Smooth muscle cell (in vitro differentiated cells): ENCODE results near the gene MIA2. TPM values are rescaled to one million over a fixed set of nuclear protein-coding genes. Genes with fewer than 3 reads are reported as not detected.

ENCODE experiments used
- DNase-seq: peaks from one replicate; lab custom pipeline; 2025; ENCODE audit not compliant: unreplicated experiment; lab: John Stamatoyannopoulos, UW
- H2AFZ ChIP-seq: fragments of 200-600 bp; sonication (generic); 2 replicates; pipeline ENCODE4 v1.6.0; 2016; ENCODE audit warnings: antibody characterized with exemption, low read depth, mild to moderate bottlenecking
- H3F3A ChIP-seq: fragments of 200-600 bp; sonication (generic); 2 replicates; pipeline ENCODE4 v1.6.0; 2017; ENCODE audit warnings: antibody characterized with exemption, low read depth
- H3K27ac ChIP-seq: fragments of 200-600 bp; sonication (generic); 2 replicates; pipeline ENCODE4 v1.5.1; 2016; ENCODE audit warnings: low read depth, mild to moderate bottlenecking
- H3K27me3 ChIP-seq: fragments of 200-600 bp; sonication (generic); 2 replicates; pipeline ENCODE4 v1.6.1; 2016; ENCODE audit warnings: low read depth, mild to moderate bottlenecking
- H3K36me3 ChIP-seq: fragments of 200-600 bp; sonication (generic); 2 replicates; pipeline ENCODE4 v1.5.1; 2016; ENCODE audit warnings: low read depth
- H3K4me1 ChIP-seq: fragments of 200-600 bp; sonication (generic); 2 replicates; pipeline ENCODE4 v1.5.1; 2016; ENCODE audit warnings: low read depth
- H3K4me2 ChIP-seq: fragments of 200-600 bp; sonication (generic); 2 replicates; pipeline ENCODE4 v1.6.0; 2016; ENCODE audit warnings: mild to moderate bottlenecking
- H3K4me3 ChIP-seq: fragments of 200-600 bp; sonication (generic); 2 replicates; pipeline ENCODE4 v1.5.1; 2016; ENCODE audit warnings: mild to moderate bottlenecking
- H3K79me2 ChIP-seq: fragments of 200-600 bp; sonication (generic); 2 replicates; pipeline ENCODE4 v1.6.0; 2016; ENCODE audit warnings: low read depth, mild to moderate bottlenecking
- H3K9ac ChIP-seq: fragments of 200-600 bp; sonication (generic); 2 replicates; pipeline ENCODE4 v1.6.0; 2016; ENCODE audit warnings: low read depth
- H3K9me3 ChIP-seq: fragments of 200-600 bp; sonication (generic); replicated peaks from 2 replicates; pipeline ENCODE4 v1.5.1; 2016; ENCODE audit warnings: low read depth
- H4K20me1 ChIP-seq: fragments of 200-600 bp; sonication (generic); 2 replicates; pipeline ENCODE4 v1.6.0; 2016; ENCODE audit warnings: low read depth
- CTCF ChIP-seq: fragments of 200-600 bp; sonication (generic); IDR thresholded peaks from 2 replicates; pipeline ENCODE4 v1.5.1; 2017; ENCODE audit warnings: borderline replicate concordance, mild to moderate bottlenecking, antibody characterized with exemption; ENCODE audit not compliant: insufficient read depth, poor library complexity, severe bottlenecking
- WGBS: methylation state at CpG from one replicate; pipeline ENCODE4 v1.1.7; 2016; ENCODE audit warnings: low lambda C conversion rate; 5-methylcytosine and 5-hydroxymethylcytosine counted together
- polyA plus RNA-seq: library from polyadenylated mRNA; unstranded; fragments of >200 nt; fragmentation: Nextera tagmentation; extraction: Ambion mirVana; gene quantifications from 2 replicates; pipeline ENCODE4 v1.2.1, GENCODE V29; 2016
- total RNA-seq: library from RNA; depleted of rRNA; stranded (reverse); fragments of >200 nt; gene quantifications from 2 replicates; pipeline ENCODE4 v1.2.3, GENCODE V29; 2014

Gene MIA2
- total and polyA plus RNA-seq, 2 experiments from 2014 or later, result 14.6 to 18.6 TPM

GRCh38 chr14:39272918-39273317 is 39.2 kb downstream of the MIA2 start:
- no peak overlapping the region for H3K27ac ChIP-seq
- no peak for TF ChIP-seq CTCF
- no peak overlapping the region for H3K9ac ChIP-seq
- no peak for DNase-seq
- H3K4me1 ChIP-seq, result peaks cover 10% of the 10 kb centered on the region
- peaks cover 71% of the 10 kb centered on the region for H4K20me1 ChIP-seq
- H3F3A ChIP-seq, result no peaks in the 10 kb centered on the region
- no peaks in the 10 kb centered on the region for H3K27me3 ChIP-seq
- no peak overlapping the region for H2AFZ ChIP-seq
- peaks cover 93% of the 10 kb centered on the region for H3K79me2 ChIP-seq
- H3K9me3 ChIP-seq, result no peaks in the 10 kb centered on the region
- no peak overlapping the region for H3K4me3 ChIP-seq
- 100% methylated on average over 1 of the region's 1 CpG for WGBS
- no peak overlapping the region for H3K4me2 ChIP-seq
- H3K36me3 ChIP-seq, result no peaks in the 10 kb centered on the region

- no peak overlapping the region for H3K9ac ChIP-seq
- no peak for DNase-seq
- no peak overlapping the region for H2AFZ ChIP-seq
- no peaks in the 10 kb centered on the region for H3K27me3 ChIP-seq
- WGBS, result 96% methylated on average over 5 of the region's 5 CpGs
- no peak for TF ChIP-seq CTCF
- no peak overlapping the region for H3K4me3 ChIP-seq
- H3K4me2 ChIP-seq, result no peak overlapping the region
- no peak overlapping the region for H3K27ac ChIP-seq
- no peaks in the 10 kb centered on the region for H3K36me3 ChIP-seq
- H3K79me2 ChIP-seq, result peaks cover 71% of the 10 kb centered on the region
- H3K4me1 ChIP-seq, result no peaks in the 10 kb centered on the region
- peaks cover 56% of the 10 kb centered on the region for H4K20me1 ChIP-seq
- no peaks in the 10 kb centered on the region for H3K9me3 ChIP-seq
- H3F3A ChIP-seq, result no peaks in the 10 kb centered on the region
Observed at GRCh38 chr14:39275395-39275794, 41.7 kb downstream of the MIA2 start.

- Histone ChIP-seq H3K36me3 (no peaks in the 10 kb centered on the region), H3K9me3 (no peaks in the 10 kb centered on the region), H2AFZ (no peak overlapping the region), H3K79me2 (peaks cover 65% of the 10 kb centered on the region), H3K4me2 (no peak overlapping the region), H3K27ac (no peak overlapping the region), H3F3A (no peaks in the 10 kb centered on the region), H3K4me3 (no peak overlapping the region), H3K9ac (no peak overlapping the region), H3K4me1 (no peaks in the 10 kb centered on the region), H3K27me3 (no peaks in the 10 kb centered on the region), H4K20me1 (peaks cover 50% of the 10 kb centered on the region)
- 91% methylated on average over 1 of the region's 1 CpG for WGBS
- TF ChIP-seq CTCF, result no peak
- no peak for DNase-seq
Observed at GRCh38 chr14:39276005-39276404, 42.3 kb downstream of the MIA2 start.

- H3K27me3 ChIP-seq, result no peaks in the 10 kb centered on the region
- H3K36me3 ChIP-seq, result no peaks in the 10 kb centered on the region
- H3K27ac ChIP-seq, result no peak overlapping the region
- H3K9ac ChIP-seq, result no peak overlapping the region
- H3K4me1 ChIP-seq, result no peaks in the 10 kb centered on the region
- peaks cover 58% of the 10 kb centered on the region for H3K79me2 ChIP-seq
- WGBS, result 91% methylated on average over 2 of the region's 2 CpGs
- no peaks in the 10 kb centered on the region for H3F3A ChIP-seq
- no peak for TF ChIP-seq CTCF
- H3K4me3 ChIP-seq, result no peak overlapping the region
- H4K20me1 ChIP-seq, result peaks cover 44% of the 10 kb centered on the region
- H2AFZ ChIP-seq, result no peak overlapping the region
- H3K4me2 ChIP-seq, result no peak overlapping the region
- no peaks in the 10 kb centered on the region for H3K9me3 ChIP-seq
- DNase-seq, result no peak
Observed at GRCh38 chr14:39276579-39277114, 42.9 kb downstream of the MIA2 start.
